T47D (cell line): Measurements from ENCODE around the gene EPPIN.

ENCODE experiments used
- DNase-seq, 2 experiments: peaks; one replicate each; pipeline versions ENCODE4 v3.0.0 to v3.0.0-alpha.2; 2011 to 2012; ENCODE audit warnings: low read depth in 1 of 2, low spot score in 1 of 2
- JUND ChIP-seq: IDR thresholded peaks from 2 replicates; pipeline ENCODE4 v1.6.1; 2012; ENCODE audit warnings: low read depth
- in situ Hi-C: cut with HindIII; loops from 2 replicates; pipeline ENCODE4 v1.10.0; 2016; ENCODE audit warnings: low sequenced_read_pairs, low pct_unique_long_range_greater_than_20kb

Gene EPPIN

GRCh38 chr20:45510242-45510862 lies 36.8 kb downstream of the EPPIN start:
- no peak for DNase-seq
- TF ChIP-seq JUND, result no peak
- in situ Hi-C loops, result no loop called here

- in situ Hi-C loops, result no loop called here
- no peak for DNase-seq
- TF ChIP-seq JUND, result no peak
Measured at GRCh38 chr20:45509091-45509490, 38.1 kb downstream of the EPPIN start.

DNA sequence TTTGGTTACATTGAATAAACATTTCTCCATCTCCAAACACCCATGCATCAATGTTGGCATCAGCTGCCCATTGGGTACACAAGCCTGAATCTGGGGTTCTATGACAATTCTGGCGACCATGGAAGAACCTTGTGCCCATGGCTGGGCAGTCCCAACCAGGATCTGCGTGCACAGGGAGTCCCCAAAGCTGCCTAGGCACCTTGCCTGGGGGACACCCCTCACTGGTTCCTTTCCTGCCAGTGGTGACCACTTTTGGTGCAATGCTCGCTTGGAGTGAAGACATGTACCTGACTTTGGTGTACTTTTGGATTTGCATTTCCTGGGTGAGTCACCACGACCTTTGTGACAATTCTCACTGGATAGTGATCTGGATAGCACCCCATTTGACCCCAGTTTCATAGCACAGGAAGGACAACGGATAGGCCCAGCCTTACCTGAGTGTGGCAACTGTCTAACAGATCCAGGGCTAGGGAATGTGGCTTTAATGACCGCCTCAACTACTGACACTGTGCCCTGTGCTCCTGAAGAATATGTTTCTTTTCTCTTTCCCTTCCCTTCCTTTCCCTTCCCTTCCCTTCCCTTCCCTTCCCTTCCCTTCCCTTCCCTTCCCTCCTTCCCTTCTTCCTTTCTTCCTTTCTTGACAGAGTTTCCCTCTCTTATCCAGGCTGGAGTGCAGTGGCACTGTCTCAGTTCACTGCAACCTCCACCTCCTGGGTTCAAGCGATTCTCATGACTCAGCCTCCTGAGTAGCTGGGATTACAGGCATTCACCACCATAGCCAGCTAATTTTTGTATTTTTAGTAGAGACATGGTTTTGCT lies 38.9 kb downstream of the EPPIN start:
- in situ Hi-C loops, result no loop called here
- no peak for TF ChIP-seq JUND
- DNase-seq, result no peak

GRCh38 chr20:45507011-45507820 lies 40.0 kb downstream of the EPPIN start:
- DNase-seq, result no peak
- no peak for TF ChIP-seq JUND
- in situ Hi-C loops, result no loop called here

- in situ Hi-C loops, result no loop called here
- no peak for DNase-seq
- no peak for TF ChIP-seq JUND
Measured at GRCh38 chr20:45506398-45506797, 40.8 kb downstream of the EPPIN start.

DNA sequence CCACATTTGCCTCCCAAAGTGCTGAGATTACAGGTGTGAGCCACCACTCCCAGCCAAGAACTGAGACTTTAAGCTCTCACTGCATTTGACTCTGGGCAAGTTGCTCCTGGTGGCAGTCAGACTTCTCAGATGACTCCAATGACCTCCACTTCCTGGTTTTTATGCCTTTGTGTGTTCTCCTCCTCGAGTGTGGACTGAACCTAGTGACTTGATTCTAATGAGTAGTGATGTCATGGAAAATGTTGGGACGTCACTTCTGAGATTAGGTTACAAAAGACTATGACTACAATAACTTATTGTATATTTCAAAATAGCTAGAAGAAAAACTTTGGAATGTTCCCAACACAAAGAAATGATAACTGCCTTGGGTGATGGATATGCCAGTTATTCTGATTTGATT lies 43.8 kb downstream of the EPPIN start:
- DNase-seq, result no peak

DNA sequence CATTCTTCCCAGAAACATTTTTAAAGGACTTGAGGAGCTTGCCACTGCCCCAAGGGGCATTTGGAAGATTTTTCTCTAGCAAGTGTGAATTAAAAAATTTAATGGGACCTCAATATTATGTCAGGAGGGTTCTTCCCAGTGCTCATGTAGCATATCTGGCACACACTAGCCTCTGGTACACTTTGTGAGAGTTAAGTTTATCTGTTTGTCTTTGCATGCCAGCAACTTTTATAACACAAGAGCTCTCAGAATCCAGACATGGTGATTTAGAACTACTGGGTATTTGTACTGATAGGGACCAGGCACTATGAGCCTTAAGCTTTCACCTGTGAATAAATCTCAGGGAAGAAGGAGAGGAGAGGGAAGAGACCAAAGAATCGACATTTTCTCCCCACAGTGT lies 44.6 kb downstream of the EPPIN start:
- TF ChIP-seq JUND, result no peak
- no peak for DNase-seq
- in situ Hi-C loops, result no loop called here

More for the DNA sequence above, 43.8 kb downstream of the EPPIN start:
- no peak for TF ChIP-seq JUND
- in situ Hi-C loops, result no loop called here

GRCh38 chr20:45501600-45501999 lies 45.6 kb downstream of the EPPIN start:
- in situ Hi-C loops, result no loop called here
- no peak for DNase-seq
- TF ChIP-seq JUND, result no peak

DNA sequence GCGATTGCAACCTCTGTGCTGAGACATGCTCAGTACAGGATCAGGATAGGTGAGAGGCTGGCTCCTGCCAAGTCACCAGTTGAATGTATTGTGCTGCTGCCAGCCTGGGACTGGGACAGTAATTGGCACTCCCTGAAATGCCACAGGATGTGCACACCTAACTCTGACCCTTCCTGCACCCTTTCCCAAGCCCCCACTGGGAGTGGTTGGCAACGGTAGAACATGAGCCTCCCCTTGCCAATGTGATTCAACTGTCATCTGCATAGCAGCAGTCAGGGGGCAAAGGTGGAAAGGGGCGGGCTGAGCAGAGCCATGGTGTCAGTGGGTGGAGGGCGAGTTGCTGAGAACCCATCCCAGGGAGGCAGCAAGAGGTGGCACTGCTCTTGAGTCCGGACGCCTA lies 47.2 kb downstream of the EPPIN start:
- in situ Hi-C loops, result no loop called here
- TF ChIP-seq JUND, result no peak
- DNase-seq, result no peak

DNA sequence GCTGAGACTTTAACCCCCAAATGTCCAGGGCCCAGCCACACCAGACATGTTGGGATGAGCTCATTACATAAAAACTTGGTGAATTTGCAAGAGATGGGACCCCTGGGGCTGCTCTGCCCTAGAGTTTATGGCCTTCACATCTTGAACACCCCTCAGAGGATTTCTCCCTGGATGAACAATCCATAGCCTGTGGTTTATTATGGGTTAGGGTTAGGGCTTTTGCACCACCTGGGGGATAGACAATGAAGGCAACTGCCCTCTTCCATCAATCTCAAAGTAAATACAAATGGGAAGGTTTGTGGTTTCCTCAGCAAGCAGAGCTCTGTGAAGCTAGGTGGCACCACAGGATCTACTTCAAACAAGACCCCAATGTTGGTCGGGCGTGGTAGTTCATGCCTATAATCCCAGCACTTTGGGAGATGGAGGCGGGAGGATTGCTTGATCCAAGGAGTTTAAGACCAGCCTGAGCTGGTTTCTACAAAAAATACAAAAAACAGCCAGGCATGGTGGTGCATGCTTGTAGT lies 49.2 kb downstream of the EPPIN start:
- TF ChIP-seq JUND, result no peak
- in situ Hi-C loops, result no loop called here
- no peak for DNase-seq

DNA sequence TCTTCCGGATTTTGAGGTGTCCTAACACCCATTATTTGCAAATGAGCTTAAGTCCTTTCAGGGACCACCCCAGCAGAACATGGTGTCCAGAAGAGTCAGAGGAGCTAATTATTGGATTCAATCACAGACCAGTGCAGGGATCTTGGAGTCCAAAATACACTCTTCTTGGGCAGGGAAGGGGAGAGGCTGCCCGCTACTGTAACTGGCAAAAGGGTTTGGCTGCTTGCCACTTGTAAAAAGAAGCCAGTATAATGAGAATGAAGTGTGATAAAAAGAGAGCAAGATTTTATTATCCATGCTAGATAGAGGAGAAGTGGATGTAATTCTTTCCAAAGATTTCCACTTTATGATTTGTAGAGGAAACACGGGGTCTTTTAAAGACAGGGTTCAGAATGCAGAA lies 51.0 kb downstream of the EPPIN start:
- no peak for TF ChIP-seq JUND
- in situ Hi-C loops, result no loop called here
- no peak for DNase-seq

GRCh38 chr20:45495501-45495941 lies 51.7 kb downstream of the EPPIN start:
- in situ Hi-C loops, result no loop called here
- DNase-seq, result no peak
- TF ChIP-seq JUND, result no peak
